ENCODE measurements around the gene CEP128.

The CEP128 gene

DNA sequence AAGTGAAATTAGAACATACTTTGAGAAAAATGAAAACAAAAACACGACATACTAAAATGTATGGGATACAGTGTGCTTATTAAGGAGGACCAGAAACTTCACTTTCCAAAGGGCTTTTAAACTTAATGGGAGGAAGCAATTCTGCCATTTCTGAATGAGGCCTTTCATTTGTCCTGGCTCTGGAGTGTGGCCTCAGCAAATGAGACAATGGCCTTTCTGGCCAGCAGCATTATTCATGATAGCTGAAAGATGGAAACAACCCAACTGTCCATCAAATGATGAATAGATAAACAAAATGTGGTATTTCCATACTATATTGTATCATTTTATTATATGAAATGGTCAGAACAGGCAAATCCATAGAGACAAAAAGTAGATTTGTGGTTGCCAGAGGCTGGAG lies 338.6 kb downstream of the CEP128 start:
- DNase-seq (ENCODE audit: insufficient read length, low spot score) (no peak), FAIRE-seq (no peak)
- TF ChIP-seq PAX5 (IDR thresholded peaks at IDR 0.05; ENCODE audit: insufficient read depth, low read length, severe bottlenecking) (no peak), SPI1 (IDR thresholded peaks at IDR 0.05; ENCODE audit: low read depth, low read length) (no peak), TAF1 (IDR thresholded peaks at IDR 0.05; ENCODE audit: low read depth, low read length) (no peak), POU2F2 (IDR thresholded peaks at IDR 0.05; ENCODE audit: low read depth, low read length) (no peak), POLR2A (IDR thresholded peaks at IDR 0.05; ENCODE audit: low read depth, low read length) (no peak), POLR2AphosphoS5 (IDR thresholded peaks at IDR 0.05; ENCODE audit: low read depth, low read length) (no peak)

DNA sequence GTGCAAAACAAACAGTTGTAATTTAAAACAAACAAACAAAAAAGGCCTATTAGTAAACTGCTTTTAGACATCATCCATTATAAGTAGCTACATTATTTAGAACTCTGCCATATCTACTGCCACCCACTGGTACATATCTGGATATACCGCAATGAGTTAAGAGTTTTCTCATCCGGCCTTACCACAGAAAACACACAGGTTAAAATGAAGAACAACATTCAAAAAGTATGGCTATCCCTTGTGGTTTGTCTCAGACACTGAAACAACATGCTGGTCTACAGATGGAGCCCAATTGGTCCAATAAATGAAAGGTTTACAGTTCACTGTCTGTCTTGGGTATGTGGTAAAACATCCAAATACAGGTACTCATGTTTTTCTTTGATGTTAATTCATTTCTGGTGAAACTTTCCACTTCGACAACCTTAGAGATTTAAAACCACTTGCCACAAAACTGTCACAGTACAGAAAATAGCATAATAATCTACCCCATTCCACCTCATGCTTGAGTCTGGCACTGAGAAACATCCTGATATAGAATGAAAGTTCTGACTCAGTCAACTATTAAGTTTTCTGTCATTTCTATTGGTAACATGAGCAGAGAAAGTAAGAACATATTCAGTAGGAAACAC lies 354.3 kb downstream of the CEP128 start:
- peak; percentile 86 for FAIRE-seq
- DNase-seq (ENCODE audit: insufficient read length, low spot score) = peak; percentile 6
- TF ChIP-seq SPI1 (IDR thresholded peaks at IDR 0.05; ENCODE audit: low read depth, low read length) = no peak

DNA sequence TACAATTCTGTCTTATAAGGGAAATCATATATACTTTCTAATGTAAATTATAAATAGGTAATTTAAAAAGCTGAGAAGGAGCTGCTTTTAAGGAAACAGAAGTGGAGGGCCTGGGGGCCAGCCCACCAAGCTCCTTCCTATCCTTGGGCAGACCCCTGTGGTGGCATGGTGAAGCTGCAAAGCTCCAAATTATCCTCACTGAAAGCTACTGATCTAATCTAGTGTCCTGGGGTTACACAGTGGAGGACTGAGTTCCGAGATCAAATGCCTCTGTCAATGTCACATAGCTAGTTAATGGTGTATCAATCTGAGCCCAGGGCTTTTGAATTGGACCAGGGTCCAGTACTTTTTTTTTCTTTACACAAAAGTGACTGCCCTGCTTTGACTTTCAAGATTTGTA lies 355.4 kb downstream of the CEP128 start:
- DNase-seq (ENCODE audit: insufficient read length, low spot score) (no peak), FAIRE-seq (peak; percentile 28)
- TF ChIP-seq POLR2AphosphoS5 (IDR thresholded peaks at IDR 0.05; ENCODE audit: low read depth, low read length) = no peak
- TF ChIP-seq TAF1 (IDR thresholded peaks at IDR 0.05; ENCODE audit: low read depth, low read length) = no peak
- no peak for TF ChIP-seq SPI1 (IDR thresholded peaks at IDR 0.05; ENCODE audit: low read depth, low read length)
- no peak for TF ChIP-seq PAX5 (IDR thresholded peaks at IDR 0.05; ENCODE audit: insufficient read depth, low read length, severe bottlenecking)
- TF ChIP-seq POLR2A (IDR thresholded peaks at IDR 0.05; ENCODE audit: low read depth, low read length) = no peak
- TF ChIP-seq POU2F2 (IDR thresholded peaks at IDR 0.05; ENCODE audit: low read depth, low read length) = no peak

DNA sequence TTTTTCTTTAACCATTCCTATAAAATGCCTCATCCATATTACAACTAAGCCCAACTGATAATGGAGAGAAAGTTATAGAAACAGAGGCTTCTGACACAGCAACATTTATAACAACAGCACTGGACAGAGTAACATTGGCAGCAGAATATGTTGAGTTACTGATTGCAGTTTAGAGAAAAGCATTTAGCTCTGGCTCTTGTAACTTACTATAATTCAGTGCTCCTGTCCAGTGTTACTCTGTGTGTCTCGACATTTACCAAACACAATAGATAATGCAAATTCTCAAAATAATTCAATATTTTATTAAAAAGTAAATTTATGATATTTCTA lies 356.1 kb downstream of the CEP128 start:
- TF ChIP-seq TAF1 (IDR thresholded peaks at IDR 0.05; ENCODE audit: low read depth, low read length) (no peak), POU2F2 (IDR thresholded peaks at IDR 0.05; ENCODE audit: low read depth, low read length) (no peak), PAX5 (IDR thresholded peaks at IDR 0.05; ENCODE audit: insufficient read depth, low read length, severe bottlenecking) (no peak)
- no peak for FAIRE-seq

DNA sequence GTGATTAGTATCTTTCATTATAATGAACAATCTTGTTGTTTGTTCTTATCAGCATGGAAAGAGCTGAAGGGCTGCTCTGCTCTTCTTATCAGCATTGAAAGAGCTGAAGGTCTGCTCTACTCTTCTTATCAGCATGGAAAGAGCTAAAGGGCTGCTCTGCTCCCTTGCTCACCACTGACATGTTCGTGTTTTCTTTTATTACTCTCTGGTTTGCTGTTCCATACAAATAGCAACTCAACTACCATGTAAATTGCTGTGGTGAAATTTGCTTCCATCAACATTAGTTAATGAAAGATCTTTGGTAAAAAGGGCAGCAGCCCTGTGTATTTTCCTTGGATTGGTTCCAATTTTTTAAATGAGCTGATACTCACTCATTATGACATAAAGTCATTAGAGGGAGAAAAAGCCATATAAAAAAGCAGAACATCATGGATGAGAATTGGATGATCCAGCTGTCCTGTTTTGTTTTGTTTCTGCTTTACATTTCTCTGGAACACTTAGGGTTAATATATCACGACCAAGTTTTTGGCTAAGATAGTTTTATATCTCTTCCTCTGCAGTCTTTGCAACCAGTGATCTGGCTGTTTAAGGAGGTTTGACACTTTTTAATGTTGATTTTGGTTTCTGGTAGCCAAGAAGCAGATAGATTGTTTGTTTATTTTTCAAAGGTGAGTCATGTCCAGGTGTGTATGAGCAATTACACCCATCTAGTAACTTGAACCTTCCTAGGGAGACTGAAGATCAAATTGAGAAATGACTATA lies 356.6 kb downstream of the CEP128 start:
- DNase-seq (ENCODE audit: insufficient read length, low spot score) (no peak), FAIRE-seq (no peak)
- TF ChIP-seq POLR2A (IDR thresholded peaks at IDR 0.05; ENCODE audit: low read depth, low read length) = no peak
- TF ChIP-seq PAX5 (IDR thresholded peaks at IDR 0.05; ENCODE audit: insufficient read depth, low read length, severe bottlenecking) = no peak
- no peak for TF ChIP-seq POU2F2 (IDR thresholded peaks at IDR 0.05; ENCODE audit: low read depth, low read length)
- TF ChIP-seq POLR2AphosphoS5 (IDR thresholded peaks at IDR 0.05; ENCODE audit: low read depth, low read length) = no peak
- TF ChIP-seq TAF1 (IDR thresholded peaks at IDR 0.05; ENCODE audit: low read depth, low read length) = no peak

More for the DNA sequence above, 356.1 kb downstream of the CEP128 start:
- no peak for DNase-seq (ENCODE audit: insufficient read length, low spot score)

DNA sequence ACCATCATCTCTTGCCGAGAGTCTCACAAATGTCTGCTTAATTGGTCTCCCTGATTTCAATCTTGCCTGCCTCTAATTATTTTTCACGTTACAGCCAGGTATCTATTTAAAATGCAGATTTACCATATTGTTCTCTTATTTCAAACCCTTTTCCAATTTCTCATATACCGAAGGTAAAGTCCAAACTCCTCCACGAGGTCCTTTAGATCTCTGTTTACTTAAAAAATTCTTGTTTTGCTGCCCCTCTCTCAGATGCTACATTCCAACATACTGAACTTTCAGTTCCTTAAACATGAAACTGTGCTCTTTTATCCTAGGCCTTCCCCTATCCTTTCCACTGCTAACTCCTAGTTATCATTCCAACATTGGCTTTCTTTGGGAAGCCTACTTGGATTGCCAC lies 363.9 kb downstream of the CEP128 start:
- FAIRE-seq (no peak), DNase-seq (ENCODE audit: insufficient read length, low spot score) (no peak)
- TF ChIP-seq SPI1 (IDR thresholded peaks at IDR 0.05; ENCODE audit: low read depth, low read length) (peak; percentile 20; the same call in 1 of the 2 replicates), PAX5 (IDR thresholded peaks at IDR 0.05; ENCODE audit: insufficient read depth, low read length, severe bottlenecking) (no peak)

DNA sequence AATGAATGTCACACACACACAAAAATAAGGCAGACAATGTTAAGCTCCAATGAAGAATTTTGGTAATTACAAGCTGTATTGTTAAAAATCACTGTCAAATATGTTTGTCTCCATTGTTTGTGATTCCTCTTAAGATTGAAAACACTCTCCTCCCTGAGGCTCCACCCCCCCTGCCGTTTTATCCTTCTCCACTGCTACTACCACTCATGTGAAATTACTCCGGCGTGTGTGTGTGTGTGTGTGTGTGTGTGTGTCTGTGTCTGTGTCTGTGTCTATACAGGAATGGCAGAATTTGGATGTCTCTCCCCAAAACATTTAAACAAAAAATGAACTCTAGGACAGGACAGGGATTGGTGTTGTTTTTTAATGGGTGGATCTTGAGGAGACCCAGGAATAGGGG lies 365.1 kb downstream of the CEP128 start:
- no peak for FAIRE-seq
- DNase-seq (ENCODE audit: insufficient read length, low spot score) = no peak
- TF ChIP-seq SPI1 (IDR thresholded peaks at IDR 0.05; ENCODE audit: low read depth, low read length) (no peak), POLR2AphosphoS5 (IDR thresholded peaks at IDR 0.05; ENCODE audit: low read depth, low read length) (no peak), POLR2A (IDR thresholded peaks at IDR 0.05; ENCODE audit: low read depth, low read length) (no peak), PAX5 (IDR thresholded peaks at IDR 0.05; ENCODE audit: insufficient read depth, low read length, severe bottlenecking) (no peak), TAF1 (IDR thresholded peaks at IDR 0.05; ENCODE audit: low read depth, low read length) (no peak), POU2F2 (IDR thresholded peaks at IDR 0.05; ENCODE audit: low read depth, low read length) (no peak)

DNA sequence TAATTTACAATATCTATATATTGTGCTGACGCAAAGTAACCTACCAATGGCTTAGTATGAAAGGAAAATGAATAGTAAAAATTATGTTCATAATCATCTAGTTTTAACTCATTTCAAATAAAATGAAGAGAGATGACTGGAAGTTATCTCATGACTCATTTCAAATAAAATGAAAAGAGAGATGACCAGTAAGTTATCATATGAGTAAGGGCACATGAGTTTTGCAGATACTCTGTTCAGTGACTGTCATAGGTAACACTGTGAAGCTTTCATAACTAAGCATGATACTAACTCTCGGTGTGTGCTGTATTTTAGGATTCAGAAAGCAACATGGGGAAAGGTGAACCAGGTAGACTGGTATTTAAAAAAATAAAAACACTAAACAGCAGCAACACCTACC lies 365.8 kb downstream of the CEP128 start:
- DNase-seq (ENCODE audit: insufficient read length, low spot score) = no peak
- TF ChIP-seq TAF1 (IDR thresholded peaks at IDR 0.05; ENCODE audit: low read depth, low read length) (no peak), POLR2A (IDR thresholded peaks at IDR 0.05; ENCODE audit: low read depth, low read length) (no peak), POU2F2 (IDR thresholded peaks at IDR 0.05; ENCODE audit: low read depth, low read length) (no peak), PAX5 (IDR thresholded peaks at IDR 0.05; ENCODE audit: insufficient read depth, low read length, severe bottlenecking) (no peak)
- no peak for FAIRE-seq

DNA sequence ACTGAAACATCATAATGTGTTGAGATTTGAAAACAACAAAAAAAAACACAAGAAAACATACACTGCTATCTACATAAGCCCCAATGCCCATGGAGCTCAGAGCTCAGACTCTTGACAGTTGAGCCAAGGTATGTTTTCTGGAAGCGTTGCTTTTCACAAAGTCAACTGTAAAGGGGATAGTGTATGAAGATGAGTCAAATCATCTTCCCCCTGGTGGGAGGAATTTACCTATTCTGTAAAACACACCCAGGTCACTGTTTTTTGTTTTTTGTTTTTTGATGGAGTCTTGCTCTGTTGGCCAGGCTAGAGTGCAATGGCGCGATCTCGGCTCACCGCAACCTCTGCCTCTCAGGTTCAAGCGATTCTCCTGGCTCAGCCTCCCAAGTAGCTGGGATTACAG lies 368.9 kb downstream of the CEP128 start:
- no peak for TF ChIP-seq POLR2AphosphoS5 (IDR thresholded peaks at IDR 0.05; ENCODE audit: low read depth, low read length)
- no peak for TF ChIP-seq TAF1 (IDR thresholded peaks at IDR 0.05; ENCODE audit: low read depth, low read length)
- no peak for TF ChIP-seq SPI1 (IDR thresholded peaks at IDR 0.05; ENCODE audit: low read depth, low read length)
- TF ChIP-seq PAX5 (IDR thresholded peaks at IDR 0.05; ENCODE audit: insufficient read depth, low read length, severe bottlenecking) = no peak
- no peak for DNase-seq (ENCODE audit: insufficient read length, low spot score)
- FAIRE-seq = no peak

DNA sequence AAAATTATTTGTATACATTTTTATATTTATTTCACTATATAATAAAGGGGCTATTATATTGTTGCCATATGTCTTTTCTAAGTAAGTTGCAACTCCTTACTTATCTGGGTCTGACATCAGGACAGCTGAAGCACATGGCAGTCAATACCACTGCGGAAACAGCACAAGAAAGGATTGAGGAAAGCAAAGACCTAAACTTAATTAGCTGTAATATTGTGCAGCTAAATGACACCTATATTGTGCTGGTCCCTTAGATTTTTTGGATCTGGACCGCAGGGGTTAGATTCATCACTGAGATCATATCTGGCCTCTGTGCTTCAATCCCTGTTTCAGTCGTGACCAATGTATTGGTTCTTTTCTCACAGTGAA lies 370.6 kb downstream of the CEP128 start:
- FAIRE-seq = no peak
- no peak for DNase-seq (ENCODE audit: insufficient read length, low spot score)
- TF ChIP-seq POU2F2 (IDR thresholded peaks at IDR 0.05; ENCODE audit: low read depth, low read length) = no peak
- TF ChIP-seq POLR2AphosphoS5 (IDR thresholded peaks at IDR 0.05; ENCODE audit: low read depth, low read length) = no peak
- no peak for TF ChIP-seq SPI1 (IDR thresholded peaks at IDR 0.05; ENCODE audit: low read depth, low read length)
- TF ChIP-seq PAX5 (IDR thresholded peaks at IDR 0.05; ENCODE audit: insufficient read depth, low read length, severe bottlenecking) = no peak
- TF ChIP-seq TAF1 (IDR thresholded peaks at IDR 0.05; ENCODE audit: low read depth, low read length) = no peak
- TF ChIP-seq POLR2A (IDR thresholded peaks at IDR 0.05; ENCODE audit: low read depth, low read length) = no peak
